Measurements from ENCODE around the gene SLC18A2.

SLC18A2 gene

GRCh38 chr10:117240621-117241529 is at the start of gene SLC18A2:
Gene SLC18A2 (plus strand): TSS chr10:117241114. CDS start chr10:117241694, 580 bp downstream.
- DNase-seq = no peak
- in situ Hi-C loops (cut with MboI; ENCODE audit: low pct_unique_long_range_greater_than_20kb, low sequenced_read_pairs) = no loop called here

GRCh38 chr10:117197189-117197588 is 43.7 kb upstream of the SLC18A2 start, which contains the start of gene KCNK18:
Gene KCNK18 (plus strand): TSS chr10:117197489. CDS start chr10:117197489, 0 bp downstream.
- no peak for DNase-seq
- in situ Hi-C loops (cut with MboI; ENCODE audit: low pct_unique_long_range_greater_than_20kb, low sequenced_read_pairs) = no loop called here

GRCh38 chr10:117198088-117198487 is 42.8 kb upstream of the SLC18A2 start:
- in situ Hi-C loops (cut with MboI; ENCODE audit: low pct_unique_long_range_greater_than_20kb, low sequenced_read_pairs) = no loop called here
- no peak for DNase-seq

- in situ Hi-C loops (cut with MboI; ENCODE audit: low pct_unique_long_range_greater_than_20kb, low sequenced_read_pairs) = no loop called here
- DNase-seq = no peak
These were observed 39.1 kb upstream of the SLC18A2 start for GRCh38 chr10:117201826-117202225.

GRCh38 chr10:117204316-117204715 is 36.6 kb upstream of the SLC18A2 start:
- in situ Hi-C loops (cut with MboI; ENCODE audit: low pct_unique_long_range_greater_than_20kb, low sequenced_read_pairs) = no loop called here

GRCh38 chr10:117212176-117212575 is 28.7 kb upstream of the SLC18A2 start:
- in situ Hi-C loops (cut with MboI; ENCODE audit: low pct_unique_long_range_greater_than_20kb, low sequenced_read_pairs) = no loop called here

More at GRCh38 chr10:117204316-117204715, 36.6 kb upstream of the SLC18A2 start:
- no peak for DNase-seq

GRCh38 chr10:117214401-117214800 is 26.5 kb upstream of the SLC18A2 start:
- DNase-seq = no peak
- in situ Hi-C loops (cut with MboI; ENCODE audit: low pct_unique_long_range_greater_than_20kb, low sequenced_read_pairs) = no loop called here

More at GRCh38 chr10:117212176-117212575, 28.7 kb upstream of the SLC18A2 start:
- no peak for DNase-seq

GRCh38 chr10:117215079-117215478 is 25.8 kb upstream of the SLC18A2 start:
- in situ Hi-C loops (cut with MboI; ENCODE audit: low pct_unique_long_range_greater_than_20kb, low sequenced_read_pairs) = no loop called here
- DNase-seq = no peak

GRCh38 chr10:117216028-117216427 is 24.9 kb upstream of the SLC18A2 start:
- in situ Hi-C loops (cut with MboI; ENCODE audit: low pct_unique_long_range_greater_than_20kb, low sequenced_read_pairs) = no loop called here
- no peak for DNase-seq

- in situ Hi-C loops (cut with MboI; ENCODE audit: low pct_unique_long_range_greater_than_20kb, low sequenced_read_pairs) = no loop called here
- DNase-seq = peak; percentile 83
These were observed 24.2 kb upstream of the SLC18A2 start for GRCh38 chr10:117216611-117217195.

GRCh38 chr10:117217196-117217761 is 23.6 kb upstream of the SLC18A2 start:
- in situ Hi-C loops (cut with MboI; ENCODE audit: low pct_unique_long_range_greater_than_20kb, low sequenced_read_pairs) = no loop called here
- peak; percentile 51 for DNase-seq

- DNase-seq = no peak
- in situ Hi-C loops (cut with MboI; ENCODE audit: low pct_unique_long_range_greater_than_20kb, low sequenced_read_pairs) = no loop called here
These were observed 22.3 kb upstream of the SLC18A2 start for GRCh38 chr10:117218654-117219053.

GRCh38 chr10:117221156-117221711 is 19.7 kb upstream of the SLC18A2 start:
- in situ Hi-C loops (cut with MboI; ENCODE audit: low pct_unique_long_range_greater_than_20kb, low sequenced_read_pairs) = no loop called here
- no peak for DNase-seq

GRCh38 chr10:117222552-117222951 is 18.4 kb upstream of the SLC18A2 start:
- DNase-seq = no peak
- in situ Hi-C loops (cut with MboI; ENCODE audit: low pct_unique_long_range_greater_than_20kb, low sequenced_read_pairs) = no loop called here

- no peak for DNase-seq
- in situ Hi-C loops (cut with MboI; ENCODE audit: low pct_unique_long_range_greater_than_20kb, low sequenced_read_pairs) = no loop called here
These were observed 17.8 kb upstream of the SLC18A2 start for GRCh38 chr10:117222976-117223692.

GRCh38 chr10:117223693-117224430 is 17.1 kb upstream of the SLC18A2 start:
- DNase-seq = no peak
- in situ Hi-C loops (cut with MboI; ENCODE audit: low pct_unique_long_range_greater_than_20kb, low sequenced_read_pairs) = no loop called here

- DNase-seq = no peak
- in situ Hi-C loops (cut with MboI; ENCODE audit: low pct_unique_long_range_greater_than_20kb, low sequenced_read_pairs) = no loop called here
These were observed 16.0 kb upstream of the SLC18A2 start for GRCh38 chr10:117224881-117225280.

- peak; percentile 83 for DNase-seq
- in situ Hi-C loops (cut with MboI; ENCODE audit: low pct_unique_long_range_greater_than_20kb, low sequenced_read_pairs) = no loop called here
These were observed 14.0 kb upstream of the SLC18A2 start for GRCh38 chr10:117226813-117227451.

All from KBM-7 (cell line).